ENCODE results near the gene ASB4. TPM values are rescaled to one million over a fixed set of nuclear protein-coding genes. Genes with fewer than 3 reads are reported as not detected.

Gene ASB4
- total and polyA plus RNA-seq, 2 donors (not counting 3 experiments of a cell fraction or from before 2014, with no cell fraction given) = not detected

GRCh38 chr7:95441042-95441823, 44.5 kb upstream of the ASB4 start:
- H3K9ac ChIP-seq (replicated peaks; ENCODE audit: extremely low read depth, insufficient read depth, low read length) = no peak overlapping the region
- peaks cover 4% of the 10 kb centered on the region for H3K4me1 ChIP-seq (ENCODE audit: control insufficient read depth, extremely low read depth, insufficient read depth, low read length)
- no peak overlapping the region for H2AFZ ChIP-seq (ENCODE audit: low read depth, low read length)
- H3K36me3 ChIP-seq (ENCODE audit: control insufficient read depth in 2 of 2, extremely low read depth in 1 of 2, insufficient read depth in 2 of 2, low read length in 2 of 2) = no peaks in the 10 kb centered on the region
- no peak overlapping the region for H3K4me2 ChIP-seq (ENCODE audit: insufficient read depth, low read length)
- H3K27ac ChIP-seq (ENCODE audit: insufficient read depth, low read depth, low read length) = no peak overlapping the region
- intact Hi-C loops (cut with micrococcal nuclease) = no loop called here
- POLR2A ChIA-PET = no interaction called here
- no peaks in the 10 kb centered on the region for H3K79me2 ChIP-seq (ENCODE audit: control insufficient read depth, insufficient read depth, low read length)
- no peaks in the 10 kb centered on the region for H3K27me3 ChIP-seq (ENCODE audit: control insufficient read depth in 2 of 2, insufficient read depth in 2 of 2, low read length in 2 of 2)
- H3K9me1 ChIP-seq (replicated peaks; ENCODE audit: control insufficient read depth, extremely low read depth, insufficient read depth, low read length) = no peaks in the 10 kb centered on the region
- no TSS peak for BruUV-seq (replicated peaks)
- TF ChIP-seq, protein P1, sequence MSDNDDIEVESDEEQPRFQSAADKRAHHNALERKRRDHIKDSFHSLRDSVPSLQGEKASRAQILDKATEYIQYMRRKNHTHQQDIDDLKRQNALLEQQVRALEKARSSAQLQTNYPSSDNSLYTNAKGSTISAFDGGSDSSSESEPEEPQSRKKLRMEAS (IDR thresholded peaks at IDR 0.05; ENCODE audit: insufficient read depth, insufficient read length) = no peak
- TF ChIP-seq GATA2 (IDR thresholded peaks at IDR 0.05; ENCODE audit: insufficient read depth, insufficient read length, low read depth, low read length) (no peak), POLR2A (IDR thresholded peaks at IDR 0.05; ENCODE audit: low read depth, low read length) (no peak), JUN (IDR thresholded peaks at IDR 0.05; ENCODE audit: borderline replicate concordance, insufficient read depth, insufficient read length, low read depth) (no peak)
- H4K20me1 ChIP-seq (replicated peaks; ENCODE audit: control insufficient read depth, extremely low read depth, insufficient read depth, low read length) = no peaks in the 10 kb centered on the region
- dilution Hi-C loops (cut with MboI; ENCODE audit: extremely low pct_ligation_motif_present, low sequenced_read_pairs) = no loop called here
- DNase-seq (ENCODE audit: low read depth, low spot score) (no peak), FAIRE-seq (no peak)
- no peak overlapping the region for H3K4me3 ChIP-seq (replicated peaks in 1 of 3; ENCODE audit: insufficient read depth in 1 of 3, low read depth in 1 of 3, low read length in 3 of 3)
- CTCF ChIA-PET = no interaction called here
- H3K9me3 ChIP-seq (replicated peaks; ENCODE audit: control insufficient read depth, insufficient read depth, low read length) = no peaks in the 10 kb centered on the region

DNA sequence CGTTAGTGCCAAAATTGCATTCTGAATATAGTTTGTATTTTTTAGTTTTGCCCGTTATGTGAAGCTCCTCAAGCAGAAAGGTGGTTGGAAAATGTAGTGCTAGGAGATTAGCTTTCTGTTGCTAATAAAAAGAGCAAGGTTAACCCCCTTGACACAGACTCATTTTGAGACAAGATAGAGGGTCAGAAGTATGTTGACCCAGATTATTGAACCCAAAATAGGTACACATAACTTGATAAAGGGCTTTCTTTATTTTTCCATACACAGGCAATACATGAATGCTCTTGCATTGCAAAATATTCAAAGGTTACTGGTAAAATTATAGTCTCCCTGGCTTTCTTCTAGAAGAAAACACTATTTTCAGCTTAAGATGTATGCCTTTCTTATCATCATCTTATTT, 40.9 kb upstream of the ASB4 start:
- Histone ChIP-seq H3K4me3 (replicated peaks in 1 of 3; ENCODE audit: insufficient read depth in 1 of 3, low read depth in 1 of 3, low read length in 3 of 3) (no peak overlapping the region), H3K4me2 (ENCODE audit: insufficient read depth, low read length) (no peak overlapping the region), H3K27me3 (ENCODE audit: control insufficient read depth in 2 of 2, insufficient read depth in 2 of 2, low read length in 2 of 2) (no peaks in the 10 kb centered on the region), H3K9me3 (replicated peaks; ENCODE audit: control insufficient read depth, insufficient read depth, low read length) (no peaks in the 10 kb centered on the region), H3K27ac (ENCODE audit: insufficient read depth, low read depth, low read length) (no peak overlapping the region), H3K9ac (replicated peaks; ENCODE audit: extremely low read depth, insufficient read depth, low read length) (no peak overlapping the region), H2AFZ (ENCODE audit: low read depth, low read length) (no peak overlapping the region), H3K9me1 (replicated peaks; ENCODE audit: control insufficient read depth, extremely low read depth, insufficient read depth, low read length) (no peaks in the 10 kb centered on the region), H3K79me2 (ENCODE audit: control insufficient read depth, insufficient read depth, low read length) (no peaks in the 10 kb centered on the region), H3K36me3 (ENCODE audit: control insufficient read depth in 2 of 2, extremely low read depth in 1 of 2, insufficient read depth in 2 of 2, low read length in 2 of 2) (no peaks in the 10 kb centered on the region), H3K4me1 (ENCODE audit: control insufficient read depth, extremely low read depth, insufficient read depth, low read length) (no peaks in the 10 kb centered on the region), H4K20me1 (replicated peaks; ENCODE audit: control insufficient read depth, extremely low read depth, insufficient read depth, low read length) (no peaks in the 10 kb centered on the region)
- DNase-seq (ENCODE audit: low read depth, low spot score) = no peak
- BruUV-seq (replicated peaks) = no TSS peak
- no peak for FAIRE-seq
- dilution Hi-C loops (cut with MboI; ENCODE audit: extremely low pct_ligation_motif_present, low sequenced_read_pairs) = no loop called here
- ChIA-PET CTCF (interaction anchor here (1.2 to 1.7 kb wide), 3 partner anchors 10 to 32 kb away, joined by 3 to 6 read pairs (median 4); partner anchors contain the start of gene PON2), POLR2A (no interaction called here)
- TF ChIP-seq, protein P1 (IDR thresholded peaks at IDR 0.05; ENCODE audit: insufficient read depth, insufficient read length) = no peak
- TF ChIP-seq MYC (IDR thresholded peaks at IDR 0.05; ENCODE audit: low read depth, low read length) (no peak), POLR2A (IDR thresholded peaks at IDR 0.05; ENCODE audit: low read depth, low read length) (no peak), POLR2AphosphoS5 (IDR thresholded peaks at IDR 0.05; ENCODE audit: insufficient read depth, low read depth, low read length) (no peak), EZH2 (IDR thresholded peaks at IDR 0.05; ENCODE audit: borderline replicate concordance, low read depth, low read length, severe bottlenecking) (no peak)
- intact Hi-C loops (cut with micrococcal nuclease) = no loop called here

Measured in endothelial cell of umbilical vein (primary cell).